ENCODE measurements around the gene ZNF30.

GRCh38 chr19:34984287-34984686 is 57.6 kb downstream of the ZNF30 start:
- TF ChIP-seq EP300 (IDR thresholded peaks at IDR 0.05), result no peak
- TF ChIP-seq, protein P1, sequence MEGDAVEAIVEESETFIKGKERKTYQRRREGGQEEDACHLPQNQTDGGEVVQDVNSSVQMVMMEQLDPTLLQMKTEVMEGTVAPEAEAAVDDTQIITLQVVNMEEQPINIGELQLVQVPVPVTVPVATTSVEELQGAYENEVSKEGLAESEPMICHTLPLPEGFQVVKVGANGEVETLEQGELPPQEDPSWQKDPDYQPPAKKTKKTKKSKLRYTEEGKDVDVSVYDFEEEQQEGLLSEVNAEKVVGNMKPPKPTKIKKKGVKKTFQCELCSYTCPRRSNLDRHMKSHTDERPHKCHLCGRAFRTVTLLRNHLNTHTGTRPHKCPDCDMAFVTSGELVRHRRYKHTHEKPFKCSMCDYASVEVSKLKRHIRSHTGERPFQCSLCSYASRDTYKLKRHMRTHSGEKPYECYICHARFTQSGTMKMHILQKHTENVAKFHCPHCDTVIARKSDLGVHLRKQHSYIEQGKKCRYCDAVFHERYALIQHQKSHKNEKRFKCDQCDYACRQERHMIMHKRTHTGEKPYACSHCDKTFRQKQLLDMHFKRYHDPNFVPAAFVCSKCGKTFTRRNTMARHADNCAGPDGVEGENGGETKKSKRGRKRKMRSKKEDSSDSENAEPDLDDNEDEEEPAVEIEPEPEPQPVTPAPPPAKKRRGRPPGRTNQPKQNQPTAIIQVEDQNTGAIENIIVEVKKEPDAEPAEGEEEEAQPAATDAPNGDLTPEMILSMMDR (IDR thresholded peaks at IDR 0.05), result no peak

Data from tibial nerve (tissue), 4 donors.